NCI-H2196 (cell line): ENCODE measurements around the gene TRIM33.

Source experiments
- DNase-seq: peaks from one replicate; lab custom pipeline; 2025; ENCODE audit not compliant: unreplicated experiment; lab: John Stamatoyannopoulos, UW

TRIM33 gene

DNA sequence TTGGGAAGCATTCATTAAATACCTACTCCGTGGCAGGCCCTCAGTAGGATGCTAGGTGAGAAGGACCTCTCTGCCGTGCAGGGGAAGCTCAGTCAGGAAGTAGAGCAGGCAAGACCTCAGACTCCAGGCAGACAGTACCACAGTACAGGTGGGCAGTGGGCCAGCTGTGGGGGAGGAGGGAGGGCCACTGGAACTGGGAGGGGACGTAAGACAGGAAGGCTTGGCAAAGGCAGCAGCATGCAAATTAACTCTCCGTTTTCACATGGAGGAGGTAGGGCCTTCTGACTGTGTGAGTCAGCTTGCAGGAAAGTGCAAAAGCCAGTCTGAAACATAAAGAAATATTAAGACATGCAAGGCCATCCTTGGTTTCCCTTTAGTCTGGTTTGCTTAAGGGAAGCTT is 157.7 kb downstream of the TRIM33 start:
- peak; percentile 33 for DNase-seq

DNA sequence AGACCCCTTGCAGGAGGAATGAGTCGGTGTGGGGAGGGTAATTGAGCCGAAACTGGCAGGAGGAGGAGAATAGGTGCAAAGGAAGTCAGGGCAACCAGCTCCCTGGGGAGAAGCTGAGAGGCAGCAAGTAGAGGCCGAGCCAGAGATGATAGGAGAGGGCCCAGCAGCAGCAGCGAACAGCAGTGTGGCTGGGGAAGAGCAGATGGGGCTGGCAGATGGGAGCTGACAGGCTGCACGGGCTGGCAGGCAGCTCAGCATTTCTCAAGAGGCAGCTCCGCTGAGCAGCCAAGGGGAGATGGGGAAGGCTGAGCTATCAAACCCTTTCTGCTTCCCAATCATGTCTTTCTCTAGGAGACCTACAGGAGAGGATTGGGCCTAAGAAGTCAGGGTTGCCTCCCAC is 158.2 kb downstream of the TRIM33 start:
- DNase-seq = no peak

DNA sequence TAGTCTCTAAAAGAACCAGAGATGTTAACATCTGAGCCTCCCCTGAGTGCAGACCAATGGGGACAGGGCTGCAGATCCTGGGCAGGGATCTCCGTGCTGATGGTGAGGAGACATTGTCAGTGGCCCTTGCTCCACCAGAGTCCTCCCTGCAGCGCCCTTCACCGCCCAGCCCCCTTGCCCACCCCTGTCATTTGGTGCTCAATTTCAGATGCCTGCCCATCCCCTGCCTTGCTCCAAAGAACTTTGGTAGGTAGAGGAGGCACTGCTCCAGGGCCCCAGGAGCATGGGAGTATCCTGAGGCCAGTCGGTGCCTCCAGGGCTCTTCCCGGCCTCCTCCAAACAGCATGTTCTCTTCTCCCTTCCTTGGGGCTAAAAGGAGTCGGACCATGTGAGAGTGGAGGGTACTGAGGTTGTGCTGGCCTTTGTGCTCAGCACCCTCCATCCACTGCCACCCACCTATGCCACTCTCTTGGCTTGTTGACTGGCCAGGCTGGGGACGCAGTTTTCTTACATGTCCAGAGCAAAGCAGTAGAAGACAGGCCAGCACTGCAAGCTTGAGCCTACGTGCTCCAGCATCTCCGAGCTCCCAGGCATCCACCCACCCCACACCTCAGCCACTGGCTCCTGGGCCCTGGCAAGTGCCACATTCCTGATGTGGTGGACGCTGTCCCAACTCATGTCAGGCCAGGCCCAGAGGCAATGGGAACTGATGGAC is 160.1 kb downstream of the TRIM33 start:
- DNase-seq = no peak

DNA sequence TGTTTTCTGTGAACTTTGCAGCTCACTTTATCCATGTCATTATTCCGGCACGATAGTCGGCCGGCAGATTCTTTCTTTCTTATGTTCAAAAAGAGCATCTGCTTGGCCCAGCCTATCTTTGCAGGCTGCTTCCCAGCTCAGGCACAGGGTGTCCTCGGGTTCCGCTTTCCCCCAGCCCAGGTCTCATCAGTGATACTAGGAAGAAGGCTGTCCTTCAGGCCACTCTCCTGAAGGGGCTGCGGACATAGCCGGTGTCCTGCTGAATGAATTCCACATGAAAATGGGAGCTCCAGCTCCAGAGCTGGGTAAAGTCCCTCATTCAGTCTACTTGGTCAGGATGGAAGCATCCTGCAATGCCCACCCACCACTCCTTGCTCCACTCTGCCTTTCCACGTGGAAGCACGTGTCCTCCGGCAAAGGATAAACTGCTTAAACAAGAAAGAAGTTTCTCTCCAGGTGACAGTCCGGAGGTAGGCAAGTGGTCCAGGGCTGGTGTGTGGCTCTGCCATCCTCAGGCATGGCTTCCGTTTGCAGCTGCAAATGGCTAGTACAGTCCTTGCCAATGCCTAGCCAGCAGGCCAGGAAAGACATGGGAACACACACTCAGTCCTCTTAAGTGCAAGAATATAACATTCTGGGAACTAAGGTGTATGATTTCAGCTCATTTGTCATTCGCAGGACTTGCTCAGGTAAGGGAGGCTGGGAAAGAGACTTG is 161.0 kb downstream of the TRIM33 start:
- no peak for DNase-seq

DNA sequence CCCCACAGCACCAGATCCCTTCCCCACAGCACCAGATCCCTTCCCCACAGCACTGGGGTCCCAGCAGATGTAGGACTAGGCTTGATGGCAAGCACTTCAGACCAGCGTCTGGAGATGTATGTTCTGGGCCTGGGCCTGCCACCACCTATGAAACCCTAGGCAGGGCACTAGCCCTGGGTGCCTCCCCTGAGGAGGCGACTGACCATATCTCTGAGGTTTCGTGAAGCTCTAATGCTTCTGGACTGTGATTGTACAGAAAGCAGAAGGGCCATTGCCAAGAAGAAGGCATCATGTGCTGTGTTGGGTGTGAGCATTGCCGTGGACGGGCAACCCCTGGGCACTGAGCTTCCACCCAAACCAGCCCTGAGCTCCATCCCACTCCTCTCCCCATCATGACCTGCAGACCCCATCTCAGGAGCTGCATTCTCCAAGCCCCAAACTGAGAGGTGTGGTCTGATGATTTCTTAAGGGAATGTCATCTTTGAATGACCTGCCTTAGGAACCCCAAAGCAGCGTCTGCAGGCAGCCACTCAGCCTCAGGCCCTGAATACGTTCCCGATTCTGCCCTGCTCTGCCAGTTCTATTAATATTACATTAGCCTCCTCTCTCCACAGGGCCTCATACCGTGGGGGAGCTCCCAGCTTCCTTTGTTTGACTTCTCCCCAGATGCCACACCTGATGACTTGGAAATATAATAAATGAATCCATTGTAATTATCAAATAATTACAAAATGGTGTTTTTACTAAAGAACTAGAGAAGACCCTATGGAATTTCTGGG is 163.4 kb downstream of the TRIM33 start:
- no peak for DNase-seq

DNA sequence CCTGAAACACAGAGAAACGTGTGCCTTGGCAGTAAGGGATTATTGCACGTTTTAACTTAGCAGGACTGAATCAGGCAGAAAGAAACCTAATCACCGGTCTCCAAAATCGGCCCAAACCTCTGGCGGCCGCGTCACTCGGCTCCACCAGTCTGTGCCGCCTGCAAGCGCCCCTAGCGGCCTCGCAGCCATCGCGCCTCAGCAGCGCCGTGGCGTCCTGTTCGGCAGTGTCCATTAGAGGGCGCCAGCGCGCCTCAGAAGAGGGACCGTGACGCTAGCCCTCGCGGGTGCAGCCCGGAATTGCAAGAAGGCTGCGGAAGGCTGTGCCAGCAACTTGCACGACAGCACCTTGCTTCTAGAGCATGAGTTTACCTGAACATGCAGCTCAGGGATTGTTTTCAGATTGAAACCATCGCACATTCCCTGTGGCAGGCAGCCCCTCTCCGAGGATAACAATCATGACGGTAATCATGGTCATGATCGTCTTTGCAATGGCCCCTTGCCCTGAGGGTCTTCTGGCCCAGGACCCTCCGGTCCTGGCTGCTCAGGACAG is 164.4 kb downstream of the TRIM33 start:
- DNase-seq = peak; percentile 96

- no peak for DNase-seq
These were observed 165.0 kb downstream of the TRIM33 start for GRCh38 chr1:114345930-114346479.

DNA sequence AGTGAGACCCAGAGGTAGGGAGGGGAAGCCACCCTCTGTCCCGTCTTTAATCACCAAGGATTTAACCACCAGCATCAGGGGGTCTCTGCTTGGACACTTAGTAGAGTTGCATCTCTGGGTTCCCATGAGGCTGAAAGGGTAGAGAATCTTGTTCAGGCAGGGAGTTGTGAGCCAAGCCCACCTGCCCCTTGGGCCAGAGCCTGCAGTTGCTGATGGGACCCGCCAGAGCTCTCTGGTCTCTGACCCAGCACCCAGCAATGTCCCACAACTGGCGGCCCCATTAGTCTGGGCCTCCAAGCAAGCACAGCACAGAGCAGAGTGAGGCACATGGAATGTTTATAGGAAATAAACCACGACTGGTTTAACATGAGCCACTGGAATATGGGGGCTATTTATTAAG is 166.3 kb downstream of the TRIM33 start:
- no peak for DNase-seq
